GM19351 (cell line): Measurements from ENCODE around the gene SAE1.

Experiments
- ATAC-seq: cut with Tn5 transposase; IDR thresholded peaks from one replicate; pipeline ENCODE4 v1.9.1; 2021; ENCODE audit warnings: mild to moderate bottlenecking, moderate library complexity; ENCODE audit not compliant: unreplicated experiment

The SAE1 gene

GRCh38 chr19:47105874-47106273, 24.8 kb upstream of the SAE1 start:
- no peak for ATAC-seq

DNA sequence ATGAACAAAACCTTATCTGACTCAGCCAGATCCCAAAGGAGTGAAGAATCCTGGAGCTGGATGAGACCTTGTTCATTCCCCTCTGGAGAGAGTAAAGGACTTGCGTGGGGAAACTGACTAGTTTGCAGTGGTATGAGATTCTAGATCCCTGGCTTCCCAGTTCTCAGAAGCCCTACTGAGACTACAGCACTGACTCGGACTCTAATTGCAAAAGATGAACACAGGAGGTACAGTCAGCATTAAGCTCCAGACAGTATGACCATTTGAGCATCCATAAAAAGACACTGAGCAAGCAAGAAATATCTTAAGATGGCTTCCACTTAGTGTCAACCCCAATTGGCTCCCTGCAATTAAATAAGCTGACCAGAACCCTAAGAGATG, 23.8 kb upstream of the SAE1 start:
- no peak for ATAC-seq

GRCh38 chr19:47107202-47107952, 23.3 kb upstream of the SAE1 start:
- ATAC-seq = no peak

- no peak for ATAC-seq
These were observed 22.5 kb upstream of the SAE1 start for GRCh38 chr19:47107953-47108746.

DNA sequence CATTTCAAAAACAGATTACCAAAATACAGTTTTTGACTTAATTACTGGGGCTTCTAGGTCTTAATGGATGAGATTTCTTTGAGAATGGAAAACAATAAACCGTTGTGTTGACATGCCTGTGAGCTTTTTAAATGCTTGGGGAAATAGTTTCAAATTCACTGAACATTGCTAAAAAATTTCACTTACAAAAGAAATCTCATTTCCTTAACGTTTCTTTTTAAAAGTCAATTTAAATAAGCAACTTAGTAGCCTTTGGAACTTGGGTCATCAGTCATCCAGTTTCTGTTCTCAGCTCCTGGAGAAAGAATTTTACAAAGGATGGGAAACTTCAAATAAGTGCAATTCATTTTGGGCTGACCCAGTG, 21.5 kb upstream of the SAE1 start:
- no peak for ATAC-seq

- ATAC-seq = no peak
These were observed 20.9 kb upstream of the SAE1 start for GRCh38 chr19:47109541-47110375.

- no peak for ATAC-seq
These were observed 20.1 kb upstream of the SAE1 start for GRCh38 chr19:47110521-47111005.

DNA sequence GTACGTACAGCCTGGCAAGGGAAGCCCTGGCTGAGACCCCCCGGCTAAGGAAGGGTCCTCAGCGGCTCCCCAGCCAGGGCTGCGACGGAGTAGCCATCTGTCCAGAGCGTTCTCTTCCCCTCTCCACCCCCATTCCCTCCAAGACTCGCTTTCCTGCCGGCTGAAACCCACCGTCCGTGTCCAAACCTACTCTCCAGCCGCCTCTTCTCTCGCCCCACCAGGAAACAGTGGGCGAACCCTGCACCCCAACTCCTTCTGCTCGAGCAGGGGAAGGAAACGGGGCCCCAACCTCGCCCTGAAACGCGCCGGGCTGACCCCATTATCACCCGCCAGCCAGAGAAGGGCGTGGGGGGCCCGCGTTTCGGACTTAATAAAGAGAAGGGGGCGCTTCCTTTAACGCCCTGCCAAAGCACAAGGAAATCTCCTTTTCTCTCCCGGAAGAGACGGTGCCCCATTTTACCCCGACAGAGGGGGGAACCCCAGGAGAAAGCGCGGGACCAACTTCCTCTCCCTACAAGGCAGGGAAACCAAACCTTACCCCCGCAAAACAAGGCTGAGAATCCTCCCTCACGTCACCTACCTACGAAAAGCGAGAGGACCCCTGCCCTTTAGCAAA, 19.5 kb upstream of the SAE1 start:
- ATAC-seq = no peak

GRCh38 chr19:47111682-47112165, 18.9 kb upstream of the SAE1 start:
- ATAC-seq = no peak

DNA sequence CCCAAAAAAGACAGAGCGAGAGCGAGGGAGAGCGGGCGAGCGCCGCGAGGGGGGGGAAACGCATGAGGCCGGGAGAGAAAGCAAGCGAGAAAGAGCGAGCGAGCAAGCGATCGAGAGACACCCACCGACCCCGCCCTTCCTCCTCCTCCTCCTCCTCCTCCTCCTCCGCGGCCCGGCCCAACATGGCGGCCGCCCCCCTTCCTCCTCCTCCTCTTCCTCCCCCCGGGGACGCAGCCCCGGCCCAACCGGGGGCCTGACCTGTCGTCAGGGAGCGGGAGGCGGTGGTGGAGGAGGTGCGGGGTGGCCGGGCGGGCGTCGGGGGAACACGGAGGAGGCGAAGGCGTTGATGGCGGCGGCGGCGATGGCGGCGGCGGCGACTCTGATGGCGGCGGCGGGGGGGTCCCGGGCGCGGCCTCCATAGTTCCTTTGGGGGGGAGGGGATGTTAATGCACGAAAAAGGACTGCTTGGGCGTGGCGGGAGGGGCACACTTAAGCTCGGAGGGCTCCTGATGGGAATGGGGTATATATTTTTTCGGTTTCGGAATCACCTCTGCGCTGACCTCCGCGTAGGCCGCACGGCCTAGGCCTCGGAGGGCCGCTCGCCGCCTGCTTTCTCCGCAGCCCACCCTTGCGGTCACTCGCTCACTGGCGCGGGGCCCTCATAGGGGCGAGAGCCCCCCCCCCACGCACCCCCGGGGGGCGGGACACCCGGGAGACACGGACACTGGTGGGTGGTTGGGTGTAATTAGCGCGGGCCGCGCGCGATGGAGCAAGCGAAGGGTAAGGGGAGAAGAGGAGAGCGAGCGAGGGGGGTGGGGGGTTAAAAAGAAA, 18.3 kb upstream of the SAE1 start:
- no peak for ATAC-seq

- peak; percentile 82 for ATAC-seq
These were observed 17.4 kb upstream of the SAE1 start, which contains the start of gene ZC3H4 for GRCh38 chr19:47112997-47113849. TSS of gene ZC3H4 (minus strand) at chr19:47113776. CDS start at chr19:47112584, 1,192 bp downstream.

DNA sequence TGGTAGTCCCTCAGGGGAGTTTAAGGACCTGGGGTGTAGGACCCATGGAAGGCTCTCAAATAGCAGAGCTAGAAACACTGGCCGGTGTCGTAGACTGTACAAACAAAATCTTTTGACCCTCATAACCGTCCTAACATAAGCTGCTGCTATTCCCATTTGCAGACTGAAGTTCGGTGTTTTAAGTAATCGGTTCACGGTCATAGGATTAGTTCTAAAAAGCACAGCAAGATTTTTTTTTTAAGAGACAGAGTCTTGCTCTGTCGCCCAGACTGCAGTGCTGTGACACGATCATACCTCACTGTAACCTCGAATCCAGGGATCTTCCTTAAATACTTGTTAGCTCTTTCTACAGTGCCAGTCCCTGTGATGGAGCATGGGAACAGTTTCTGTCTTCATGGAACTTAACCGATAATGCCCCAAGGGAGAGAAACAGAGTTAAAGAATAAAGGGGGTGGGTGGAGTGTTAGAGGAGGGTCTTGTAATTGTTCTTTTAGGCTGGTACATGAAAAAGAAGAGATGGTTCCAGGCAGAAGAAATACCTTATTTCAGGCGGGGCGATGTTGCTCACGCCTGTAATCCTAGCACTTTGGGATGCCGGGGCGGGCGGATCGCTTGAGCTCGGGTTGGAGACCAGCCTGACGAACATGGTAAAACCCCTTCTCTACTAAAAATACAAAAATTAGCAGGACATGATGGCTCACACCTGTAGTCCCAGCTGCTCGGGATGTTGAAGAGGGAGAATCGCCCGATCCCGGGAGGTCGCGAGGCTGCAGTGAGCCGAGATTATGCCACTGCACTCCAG, 16.6 kb upstream of the SAE1 start:
- ATAC-seq = no peak

DNA sequence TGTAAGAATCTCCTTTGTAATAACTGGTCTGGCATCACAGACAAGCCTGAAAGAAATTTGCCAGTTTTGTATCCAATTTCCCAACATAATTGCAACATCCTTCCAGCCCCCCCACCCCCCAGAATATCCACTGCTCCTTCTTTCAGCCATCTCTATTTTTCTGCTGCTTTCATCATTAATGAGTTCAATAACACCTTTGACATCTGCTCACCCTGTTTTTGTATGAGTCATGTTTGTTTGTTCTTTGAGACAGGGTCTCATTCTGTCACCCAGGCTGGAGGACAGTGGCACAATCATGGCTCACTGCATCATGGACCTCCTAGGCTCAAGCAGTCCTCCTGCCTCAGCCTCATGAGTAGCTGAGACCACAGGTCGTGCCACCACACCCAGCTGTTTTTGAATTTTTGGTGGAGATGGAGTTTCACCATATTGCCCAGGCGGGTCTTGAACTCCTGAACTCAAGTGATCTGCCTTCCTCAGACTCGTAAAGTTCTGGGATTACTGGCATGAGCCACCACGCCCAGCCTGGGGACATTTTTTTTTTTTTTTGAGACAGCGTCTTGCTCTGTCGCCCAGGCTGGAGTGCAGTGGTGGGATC, 10.1 kb upstream of the SAE1 start:
- no peak for ATAC-seq

DNA sequence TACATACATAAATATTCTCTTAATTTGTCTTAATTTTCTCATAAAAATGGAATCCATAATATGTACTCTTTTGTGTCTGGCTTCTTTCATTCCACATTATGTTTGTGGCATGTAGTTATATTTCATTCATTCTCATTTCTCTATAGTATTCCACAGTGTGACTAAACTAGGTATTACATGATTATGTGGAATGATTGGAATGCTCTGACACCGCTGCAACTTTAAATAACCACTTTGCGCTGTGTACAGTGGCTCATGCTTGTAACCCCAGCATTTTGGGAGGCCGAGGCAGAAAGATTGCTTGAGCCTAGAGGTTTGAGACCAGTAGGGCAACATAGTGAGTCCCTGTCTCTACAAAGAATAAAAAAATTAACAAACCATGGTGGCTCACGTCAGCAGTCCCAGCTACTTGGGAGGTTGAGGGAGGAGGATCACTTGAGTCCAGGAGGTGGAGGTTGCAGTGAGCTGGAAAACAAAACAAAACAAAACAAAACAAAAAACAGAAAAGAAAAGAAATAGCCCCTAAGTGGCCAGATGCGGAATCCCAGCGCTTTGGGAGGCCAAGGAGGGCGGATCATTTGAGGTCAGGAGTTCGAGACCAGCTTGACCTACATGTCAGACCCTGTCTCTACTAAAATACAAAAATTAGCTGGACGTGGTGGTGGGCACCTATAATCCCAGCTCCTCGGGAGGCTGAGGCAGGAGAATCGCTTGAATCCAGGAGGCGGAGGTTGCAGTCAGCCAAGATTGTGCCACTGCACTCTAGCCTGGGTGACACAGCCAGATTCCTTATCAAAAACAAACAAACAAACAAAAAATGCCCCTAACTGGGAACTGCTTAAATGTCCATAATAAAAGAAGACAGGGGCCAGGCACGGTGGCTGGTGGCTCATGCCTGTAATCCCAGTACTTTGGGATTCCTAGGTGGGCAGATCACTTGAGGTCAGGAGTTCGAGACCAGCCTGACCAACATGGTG, 8.0 kb upstream of the SAE1 start:
- no peak for ATAC-seq

DNA sequence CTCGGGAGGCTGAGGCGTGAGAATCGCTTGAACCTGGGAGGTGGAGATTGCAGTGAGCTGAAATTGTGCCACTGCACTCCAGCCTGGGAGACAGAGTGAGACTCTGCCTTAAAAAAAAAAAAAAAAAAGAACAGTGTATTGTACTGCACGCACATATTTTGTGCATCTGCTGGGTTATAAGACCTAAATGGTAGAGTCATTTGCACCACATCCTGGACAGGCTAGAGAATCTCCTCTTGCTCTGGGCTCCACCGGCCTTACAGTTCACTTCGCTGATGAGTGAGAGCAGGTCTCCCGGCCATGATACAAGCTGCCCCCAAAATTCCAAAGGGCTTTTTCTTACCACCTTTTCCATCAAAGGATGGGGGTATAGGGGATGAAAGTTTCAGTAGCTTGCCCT, 7.2 kb upstream of the SAE1 start:
- ATAC-seq = no peak

GRCh38 chr19:47124937-47125668, 5.5 kb upstream of the SAE1 start:
- ATAC-seq = no peak
